ENCODE results near the gene GPC1. TPM values are rescaled to one million over a fixed set of nuclear protein-coding genes. Genes with fewer than 3 reads are reported as not detected.
A peak's percentile ranks its signal among the peaks of the same experiment; 100 is the strongest.

GPC1 gene
- total and polyA plus RNA-seq, 8 donors = 6.3 to 117 (median 23.2) TPM

DNA sequence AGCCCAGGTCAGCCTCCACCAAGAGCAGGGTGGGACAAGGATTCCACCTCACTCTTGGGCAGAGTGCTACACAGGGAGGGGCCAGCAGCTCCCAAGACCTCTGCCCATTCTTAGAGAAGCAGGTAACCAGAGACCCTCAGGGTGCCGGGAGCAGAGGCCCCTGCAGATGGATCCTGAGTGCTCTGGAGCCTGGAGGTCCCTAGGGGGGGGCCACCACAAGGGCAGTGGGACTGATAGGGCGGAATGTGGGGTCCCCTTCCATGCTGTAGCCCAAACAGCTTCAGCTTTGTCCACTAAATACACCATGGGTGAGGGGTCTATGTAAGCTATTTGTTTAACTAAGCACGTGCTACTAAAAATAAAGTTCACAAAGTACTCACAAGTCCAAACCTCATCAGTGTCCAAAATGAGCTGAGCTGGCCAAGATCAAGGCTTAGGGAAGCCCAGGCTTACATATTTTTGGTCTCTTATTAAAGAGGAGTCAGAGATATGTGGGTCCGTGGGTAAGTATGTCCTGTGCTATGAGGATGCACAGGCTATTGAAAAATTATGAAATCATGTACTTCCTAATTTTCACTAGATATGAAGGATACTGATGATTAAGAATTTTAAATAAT is 21.5 kb upstream of the GPC1 start:
- no peak overlapping the region for H3K27ac ChIP-seq
- H3K9me3 ChIP-seq = peaks cover 0 to 8% (median 4%) of the 10 kb centered on the region in 4 donors
- H3K4me1 ChIP-seq = no peaks in the 10 kb centered on the region
- intact Hi-C loops (cut with DNase I; ENCODE audit: low total_unique reads) = no loop called here
- 54 to 71% (median 61%) methylated on average over 4 of the region's 4 CpGs for WGBS, 5 donors
- no peaks in the 10 kb centered on the region for H3K36me3 ChIP-seq
- no peak overlapping the region for H3K4me3 ChIP-seq
- DNase-seq = no peak
- TF ChIP-seq, protein P1, sequence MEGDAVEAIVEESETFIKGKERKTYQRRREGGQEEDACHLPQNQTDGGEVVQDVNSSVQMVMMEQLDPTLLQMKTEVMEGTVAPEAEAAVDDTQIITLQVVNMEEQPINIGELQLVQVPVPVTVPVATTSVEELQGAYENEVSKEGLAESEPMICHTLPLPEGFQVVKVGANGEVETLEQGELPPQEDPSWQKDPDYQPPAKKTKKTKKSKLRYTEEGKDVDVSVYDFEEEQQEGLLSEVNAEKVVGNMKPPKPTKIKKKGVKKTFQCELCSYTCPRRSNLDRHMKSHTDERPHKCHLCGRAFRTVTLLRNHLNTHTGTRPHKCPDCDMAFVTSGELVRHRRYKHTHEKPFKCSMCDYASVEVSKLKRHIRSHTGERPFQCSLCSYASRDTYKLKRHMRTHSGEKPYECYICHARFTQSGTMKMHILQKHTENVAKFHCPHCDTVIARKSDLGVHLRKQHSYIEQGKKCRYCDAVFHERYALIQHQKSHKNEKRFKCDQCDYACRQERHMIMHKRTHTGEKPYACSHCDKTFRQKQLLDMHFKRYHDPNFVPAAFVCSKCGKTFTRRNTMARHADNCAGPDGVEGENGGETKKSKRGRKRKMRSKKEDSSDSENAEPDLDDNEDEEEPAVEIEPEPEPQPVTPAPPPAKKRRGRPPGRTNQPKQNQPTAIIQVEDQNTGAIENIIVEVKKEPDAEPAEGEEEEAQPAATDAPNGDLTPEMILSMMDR (IDR thresholded peaks at IDR 0.05) = no peak
- no peak for TF ChIP-seq EP300 (IDR thresholded peaks at IDR 0.05)
- TF ChIP-seq POLR2AphosphoS5 (IDR thresholded peaks at IDR 0.05) = no peak
- no peak for TF ChIP-seq POLR2A (IDR thresholded peaks at IDR 0.05)
- H3K27me3 ChIP-seq = peaks cover 0 to 20% (median 0%) of the 10 kb centered on the region in 3 donors

DNA sequence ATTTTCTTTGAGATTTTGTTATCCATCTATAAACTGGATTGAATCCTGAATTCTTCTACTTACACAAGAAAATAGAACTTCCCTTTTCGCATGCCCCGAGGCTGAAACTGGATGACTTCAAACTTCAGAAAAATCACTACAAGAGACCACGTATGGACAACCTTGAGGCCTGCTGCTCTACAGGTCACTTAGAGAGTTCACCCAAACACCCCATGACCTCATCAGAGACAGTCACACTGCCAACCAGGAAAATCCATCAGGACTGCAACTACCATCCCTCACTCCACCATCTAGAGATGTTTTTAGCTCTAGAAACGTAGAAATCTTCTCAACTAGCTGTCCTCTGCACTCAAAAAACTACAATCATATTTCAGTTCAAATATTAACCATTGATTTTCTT is 18.6 kb upstream of the GPC1 start:
- Histone ChIP-seq H3K27ac (no peak overlapping the region), H3K27me3 (peaks cover 0 to 14% (median 0%) of the 10 kb centered on the region in 3 donors), H3K4me3 (no peak overlapping the region), H3K9me3 (peaks cover 7 to 29% (median 19%) of the 10 kb centered on the region in 4 donors), H3K36me3 (no peaks in the 10 kb centered on the region), H3K4me1 (no peaks in the 10 kb centered on the region)
- intact Hi-C loops (cut with DNase I; ENCODE audit: low total_unique reads) = no loop called here
- peak in 1 of 2 donors; percentile 7 for DNase-seq
- 64 to 77% (median 73%) methylated on average over 4 of the region's 4 CpGs for WGBS, 5 donors
- TF ChIP-seq, protein P1 (IDR thresholded peaks at IDR 0.05) = no peak
- TF ChIP-seq EP300 (IDR thresholded peaks at IDR 0.05) (no peak), POLR2A (IDR thresholded peaks at IDR 0.05) (no peak), POLR2AphosphoS5 (IDR thresholded peaks at IDR 0.05) (no peak)

DNA sequence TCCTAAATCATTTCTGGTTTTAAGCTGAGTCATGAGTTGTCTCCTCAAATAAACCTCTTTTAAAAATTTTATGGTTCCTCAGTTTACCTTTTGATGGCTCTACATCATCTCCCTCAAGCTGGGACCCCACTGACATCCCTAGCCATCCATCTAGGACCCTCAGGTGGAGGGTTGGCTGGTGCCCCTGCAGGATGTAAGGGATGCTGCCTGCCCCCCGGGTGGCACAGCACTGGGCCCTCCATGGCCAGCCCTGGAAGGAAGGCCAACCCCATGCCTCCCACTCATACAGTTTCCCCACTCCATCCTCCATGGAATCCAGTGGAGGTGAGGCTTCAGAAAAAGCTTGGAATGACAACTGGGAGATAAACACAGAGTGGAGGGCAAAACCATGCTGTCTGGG is 17.2 kb upstream of the GPC1 start:
- 78 to 94% (median 89%) methylated on average over 1 of the region's 1 CpG for WGBS, 5 donors
- H3K36me3 ChIP-seq = no peaks in the 10 kb centered on the region
- no peak overlapping the region for H3K4me3 ChIP-seq
- intact Hi-C loops (cut with DNase I; ENCODE audit: low total_unique reads) = no loop called here
- peaks cover 0 to 5% (median 0%) of the 10 kb centered on the region in 3 donors for H3K27me3 ChIP-seq
- DNase-seq = no peak
- no peak overlapping the region for H3K27ac ChIP-seq
- H3K4me1 ChIP-seq = no peaks in the 10 kb centered on the region
- peaks cover 7 to 33% (median 21%) of the 10 kb centered on the region in 4 donors for H3K9me3 ChIP-seq
- TF ChIP-seq EP300 (IDR thresholded peaks at IDR 0.05) (no peak), POLR2A (IDR thresholded peaks at IDR 0.05) (no peak), POLR2AphosphoS5 (IDR thresholded peaks at IDR 0.05) (no peak)
- TF ChIP-seq, protein P1 (IDR thresholded peaks at IDR 0.05) = no peak

DNA sequence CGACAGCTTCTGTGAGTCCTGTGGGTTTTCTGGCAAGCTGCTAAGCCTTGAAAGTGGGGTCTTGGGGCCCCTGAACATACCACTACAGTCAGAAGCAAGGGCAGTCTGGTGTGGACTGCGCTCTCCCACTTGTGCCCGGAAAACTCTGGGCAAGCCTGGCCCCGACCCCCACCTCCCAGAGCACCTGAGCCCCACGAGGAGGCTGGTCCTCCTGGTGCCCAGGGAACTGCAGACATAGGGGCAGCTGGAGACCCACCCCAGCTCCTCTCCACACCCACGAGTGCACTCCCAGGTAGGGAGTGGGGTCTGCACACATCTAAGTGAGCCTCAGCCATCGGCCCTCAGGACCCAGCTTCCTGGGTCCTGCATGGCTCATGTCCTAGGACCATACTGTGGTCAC is 16.2 kb upstream of the GPC1 start:
- TF ChIP-seq POLR2A (IDR thresholded peaks at IDR 0.05) = no peak
- no peak for TF ChIP-seq POLR2AphosphoS5 (IDR thresholded peaks at IDR 0.05)
- no peak for TF ChIP-seq EP300 (IDR thresholded peaks at IDR 0.05)
- TF ChIP-seq, protein P1 (IDR thresholded peaks at IDR 0.05) = no peak
- WGBS, 5 donors = 78 to 92% (median 82%) methylated on average over 7 of the region's 7 CpGs
- DNase-seq = no peak

More for the DNA sequence above, 16.2 kb upstream of the GPC1 start:
- intact Hi-C loops (cut with DNase I; ENCODE audit: low total_unique reads) = no loop called here
- H3K27me3 ChIP-seq = no peaks in the 10 kb centered on the region
- H3K4me1 ChIP-seq = no peaks in the 10 kb centered on the region
- no peaks in the 10 kb centered on the region for H3K36me3 ChIP-seq
- no peak overlapping the region for H3K4me3 ChIP-seq
- H3K9me3 ChIP-seq = peaks cover 7 to 33% (median 21%) of the 10 kb centered on the region in 4 donors
- H3K27ac ChIP-seq = no peak overlapping the region
